ENCODE measurements around the gene BOC. TPM values are rescaled to one million over a fixed set of nuclear protein-coding genes. Genes with fewer than 3 reads are reported as not detected.

BOC gene
- total and polyA plus RNA-seq, 2 donors (not counting 3 experiments of a cell fraction or from before 2014, with no cell fraction given) = 0.07 TPM; not detected in 1

DNA sequence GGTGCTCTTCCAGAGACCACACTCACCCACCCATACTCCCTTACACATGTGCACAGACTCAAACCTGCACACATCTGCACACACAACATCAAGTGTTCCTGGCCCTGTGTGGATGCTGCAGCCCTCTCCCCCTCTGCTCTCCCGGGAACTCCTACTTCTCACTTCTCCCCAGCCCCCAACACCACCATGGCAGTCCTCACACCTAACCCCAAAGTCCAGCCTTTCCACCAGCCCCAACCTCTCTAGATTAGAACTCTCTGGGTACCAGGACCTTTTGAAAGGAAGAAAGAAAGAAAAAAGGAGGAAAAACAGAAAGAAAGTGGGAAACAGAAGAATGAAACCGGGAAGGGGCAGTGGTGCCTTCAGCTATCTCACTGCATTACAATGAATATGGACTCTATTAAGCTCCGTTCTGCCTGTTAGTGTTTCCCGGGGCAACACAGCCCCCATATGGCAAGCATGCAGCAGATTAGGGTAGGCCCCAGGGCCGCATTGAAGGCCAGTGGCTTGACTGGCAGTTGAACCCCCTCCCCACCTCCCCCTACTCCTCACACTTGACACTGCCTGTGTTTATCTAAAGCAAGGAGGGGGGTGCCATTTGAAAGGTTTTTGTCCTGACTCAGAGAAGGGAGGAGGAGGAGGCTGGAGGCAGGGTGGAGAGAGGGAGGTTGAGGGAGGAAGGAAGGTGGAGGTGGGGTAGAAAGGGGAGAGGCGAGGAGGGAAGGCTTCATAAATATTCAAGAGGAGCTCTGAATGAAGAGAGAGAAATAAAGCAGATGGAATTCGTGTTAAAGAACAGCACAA, 30.1 kb downstream of the BOC start:
- no peak overlapping the region for H2AFZ ChIP-seq (ENCODE audit: low read depth, low read length)
- FAIRE-seq (no peak), DNase-seq (ENCODE audit: low read depth, low spot score) (no peak)
- H4K20me1 ChIP-seq (replicated peaks; ENCODE audit: control insufficient read depth, extremely low read depth, insufficient read depth, low read length) = no peaks in the 10 kb centered on the region
- H3K9me1 ChIP-seq (replicated peaks; ENCODE audit: control insufficient read depth, extremely low read depth, insufficient read depth, low read length) = no peaks in the 10 kb centered on the region
- no peaks in the 10 kb centered on the region for H3K36me3 ChIP-seq (ENCODE audit: control insufficient read depth in 2 of 2, extremely low read depth in 1 of 2, insufficient read depth in 2 of 2, low read length in 2 of 2)
- no peaks in the 10 kb centered on the region for H3K9me3 ChIP-seq (replicated peaks; ENCODE audit: control insufficient read depth, insufficient read depth, low read length)
- H3K79me2 ChIP-seq (ENCODE audit: control insufficient read depth, insufficient read depth, low read length) = no peaks in the 10 kb centered on the region
- no peak overlapping the region for H3K9ac ChIP-seq (replicated peaks; ENCODE audit: extremely low read depth, insufficient read depth, low read length)
- POLR2A ChIA-PET = no interaction called here
- no peak overlapping the region for H3K4me3 ChIP-seq (replicated peaks in 1 of 3; ENCODE audit: insufficient read depth in 1 of 3, low read depth in 1 of 3, low read length in 3 of 3)
- CTCF ChIA-PET = no interaction called here
- intact Hi-C loops (cut with micrococcal nuclease) = no loop called here
- no peak overlapping the region for H3K27ac ChIP-seq (ENCODE audit: insufficient read depth, low read depth, low read length)
- dilution Hi-C loops (cut with MboI; ENCODE audit: extremely low pct_ligation_motif_present, low sequenced_read_pairs) = no loop called here
- TF ChIP-seq CTCF (IDR thresholded peaks at IDR 0.05; ENCODE audit: extremely low read depth in 1 of 2, insufficient read depth in 1 of 2, low read depth in 1 of 2, low read length in 2 of 2) = no peak
- TF ChIP-seq FOS (IDR thresholded peaks at IDR 0.05; ENCODE audit: borderline replicate concordance, insufficient read depth, low read length) = no peak
- no peak for TF ChIP-seq EZH2 (IDR thresholded peaks at IDR 0.05; ENCODE audit: borderline replicate concordance, low read depth, low read length, severe bottlenecking)
- TF ChIP-seq POLR2AphosphoS5 (IDR thresholded peaks at IDR 0.05; ENCODE audit: insufficient read depth, low read depth, low read length) = no peak
- TF ChIP-seq GATA2 (IDR thresholded peaks at IDR 0.05; ENCODE audit: insufficient read depth, insufficient read length, low read depth, low read length) = no peak
- TF ChIP-seq POLR2A (IDR thresholded peaks at IDR 0.05; ENCODE audit: low read depth, low read length) = no peak
- no peak for TF ChIP-seq MAX (IDR thresholded peaks at IDR 0.05; ENCODE audit: insufficient read depth, insufficient read length)
- TF ChIP-seq MYC (IDR thresholded peaks at IDR 0.05; ENCODE audit: low read depth, low read length) = no peak
- no peak for TF ChIP-seq JUN (IDR thresholded peaks at IDR 0.05; ENCODE audit: borderline replicate concordance, insufficient read depth, insufficient read length, low read depth)
- H3K4me2 ChIP-seq (ENCODE audit: insufficient read depth, low read length) = no peak overlapping the region
- no TSS peak for BruUV-seq (replicated peaks)
- H3K27me3 ChIP-seq (ENCODE audit: control insufficient read depth in 2 of 2, insufficient read depth in 2 of 2, low read length in 2 of 2) = peaks cover 6 to 18% of the 10 kb centered on the region in 2 experiments
- no peaks in the 10 kb centered on the region for H3K4me1 ChIP-seq (ENCODE audit: control insufficient read depth, extremely low read depth, insufficient read depth, low read length)

Measured in endothelial cell of umbilical vein (primary cell).